GM19468 (cell line): Measurements from ENCODE around the gene PGAM5.

Source experiments
- ATAC-seq: cut with Tn5 transposase; IDR thresholded peaks from one replicate; pipeline ENCODE4 v1.9.1; 2021; ENCODE audit warnings: mild to moderate bottlenecking, moderate library complexity, moderate number of reproducible peaks; ENCODE audit not compliant: unreplicated experiment; ENCODE audit errors: extremely low read depth

The PGAM5 gene

DNA sequence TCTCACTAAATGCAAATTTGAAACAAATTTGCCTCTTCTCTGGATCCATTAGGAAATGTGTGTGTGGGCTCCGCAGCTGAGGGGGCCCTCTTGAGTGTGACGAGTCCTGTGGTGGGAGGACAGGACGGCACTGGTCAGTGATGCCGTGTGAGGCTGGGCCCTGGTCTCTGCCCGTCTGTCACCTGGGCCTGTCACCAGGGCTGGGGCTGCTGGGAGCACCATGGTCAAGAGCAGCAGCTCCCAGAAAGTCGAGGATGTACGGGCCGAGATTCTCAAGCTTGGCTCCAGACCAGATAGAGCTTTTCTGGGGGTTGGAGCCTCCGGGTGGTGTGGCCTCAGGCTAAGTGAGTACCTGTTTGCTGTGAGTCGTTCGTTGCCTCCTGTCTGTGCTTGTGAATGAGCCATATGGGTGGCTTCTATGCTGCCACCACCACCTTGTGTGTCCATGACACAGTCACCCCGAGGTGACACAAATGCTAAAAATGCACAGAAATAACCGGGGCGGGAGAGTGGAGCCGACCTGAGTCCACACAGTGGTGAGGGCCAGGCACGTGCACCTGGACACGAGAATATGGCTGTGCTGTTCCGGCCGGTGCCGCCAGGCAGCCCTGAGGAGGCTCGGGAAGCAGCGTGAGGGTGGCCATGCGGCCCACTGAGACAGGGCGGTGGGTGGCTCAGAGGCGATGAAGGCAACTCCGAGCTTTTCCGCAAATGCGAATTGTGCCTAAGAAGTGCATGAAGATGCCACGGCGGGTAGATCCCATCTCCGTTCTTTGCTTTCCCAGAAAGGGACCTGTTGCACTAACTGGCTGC is 8.7 kb downstream of the PGAM5 start:
- ATAC-seq = no peak

DNA sequence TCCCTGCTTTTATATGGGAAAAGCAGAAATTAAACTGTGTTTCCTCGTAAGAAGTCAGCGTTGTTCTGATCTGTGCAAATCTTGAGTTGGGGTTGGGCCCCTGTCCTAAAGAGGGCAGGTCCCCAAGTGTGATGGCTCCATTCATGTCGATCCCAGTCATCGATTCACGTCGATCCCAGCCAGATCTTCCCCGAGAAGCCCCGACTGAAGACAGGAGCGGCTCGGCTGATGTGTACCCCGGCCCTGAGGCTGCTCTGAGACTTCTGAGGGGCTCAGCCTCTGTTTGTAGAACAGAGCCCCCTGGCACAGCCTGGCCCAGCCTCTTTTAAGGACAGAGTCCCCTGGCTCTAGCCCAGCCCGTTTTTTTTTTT is 9.3 kb downstream of the PGAM5 start:
- ATAC-seq = no peak

GRCh38 chr12:132720606-132721345 is 10.1 kb downstream of the PGAM5 start:
- ATAC-seq = no peak

GRCh38 chr12:132723015-132723763 is 12.5 kb downstream of the PGAM5 start:
- no peak for ATAC-seq

DNA sequence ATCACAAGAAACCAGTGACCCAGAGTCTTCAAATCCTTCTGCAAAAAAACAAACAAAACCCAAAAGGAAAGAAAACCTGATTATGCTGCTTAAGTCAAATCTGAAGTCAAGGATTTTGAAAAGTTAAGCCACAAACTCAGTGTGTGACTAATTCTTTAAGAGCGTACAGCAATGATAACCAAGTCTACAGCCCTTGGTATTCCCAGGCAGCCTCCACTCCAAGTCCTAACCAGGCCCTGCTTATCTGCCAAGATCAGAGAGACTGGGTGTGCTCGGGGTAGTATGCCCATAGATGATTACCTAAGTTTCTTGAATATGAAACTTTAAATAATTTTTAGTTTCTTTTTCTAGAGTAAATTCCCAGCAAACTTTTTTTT is 13.1 kb downstream of the PGAM5 start:
- no peak for ATAC-seq

DNA sequence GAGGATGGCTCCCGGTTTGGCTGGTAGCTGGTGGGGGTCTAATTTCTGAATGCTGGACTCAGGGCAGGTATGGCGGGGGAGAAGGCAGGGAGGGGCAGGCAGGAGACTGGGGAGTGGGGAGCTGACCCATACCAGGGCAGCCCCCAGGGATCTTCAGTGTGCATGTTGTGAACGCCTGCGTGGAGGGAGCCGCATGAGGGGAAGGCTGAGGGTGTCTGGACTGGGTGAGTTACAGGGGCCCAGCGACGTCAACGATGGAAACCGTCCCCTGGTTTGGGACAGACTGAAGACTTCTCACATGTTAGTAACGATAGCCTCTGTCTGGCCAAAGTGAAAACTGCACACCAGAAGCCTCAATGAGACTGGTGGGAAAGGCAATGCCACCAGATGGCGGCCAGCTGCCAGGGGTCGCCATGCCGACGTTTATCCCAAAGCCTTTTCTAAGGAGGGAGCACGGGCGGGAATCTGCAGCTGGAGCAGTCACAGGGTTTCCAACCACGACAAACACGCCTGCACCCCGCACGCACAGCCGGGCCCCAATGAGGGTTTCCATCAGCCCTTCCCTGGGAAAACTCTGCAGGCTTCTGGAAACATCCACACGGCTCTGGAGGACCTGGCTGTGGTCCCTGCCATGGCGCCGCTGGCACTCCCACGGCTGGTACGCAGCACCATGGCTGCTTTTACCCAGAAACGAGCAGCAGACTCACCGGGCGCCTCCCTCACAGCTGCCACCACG is 14.0 kb downstream of the PGAM5 start:
- ATAC-seq = no peak

DNA sequence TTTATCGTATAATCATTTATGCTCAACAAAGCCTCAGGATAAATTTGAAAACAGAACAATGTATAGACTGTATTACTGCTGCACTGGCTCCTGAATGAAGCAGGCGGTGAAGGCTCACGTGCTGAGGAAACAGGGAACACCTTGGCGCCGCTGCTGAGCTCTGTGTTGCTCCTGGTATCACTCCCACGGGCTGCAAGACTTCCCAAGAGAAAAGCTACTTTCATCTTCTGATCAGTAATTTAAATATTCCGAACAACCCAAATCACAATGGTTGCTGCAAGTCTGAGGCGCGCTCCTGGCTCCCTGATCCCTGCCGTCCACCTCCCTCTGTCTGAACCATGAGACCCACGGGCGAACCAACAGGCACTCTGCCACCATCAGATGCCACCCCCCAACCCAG is 15.7 kb downstream of the PGAM5 start:
- no peak for ATAC-seq

DNA sequence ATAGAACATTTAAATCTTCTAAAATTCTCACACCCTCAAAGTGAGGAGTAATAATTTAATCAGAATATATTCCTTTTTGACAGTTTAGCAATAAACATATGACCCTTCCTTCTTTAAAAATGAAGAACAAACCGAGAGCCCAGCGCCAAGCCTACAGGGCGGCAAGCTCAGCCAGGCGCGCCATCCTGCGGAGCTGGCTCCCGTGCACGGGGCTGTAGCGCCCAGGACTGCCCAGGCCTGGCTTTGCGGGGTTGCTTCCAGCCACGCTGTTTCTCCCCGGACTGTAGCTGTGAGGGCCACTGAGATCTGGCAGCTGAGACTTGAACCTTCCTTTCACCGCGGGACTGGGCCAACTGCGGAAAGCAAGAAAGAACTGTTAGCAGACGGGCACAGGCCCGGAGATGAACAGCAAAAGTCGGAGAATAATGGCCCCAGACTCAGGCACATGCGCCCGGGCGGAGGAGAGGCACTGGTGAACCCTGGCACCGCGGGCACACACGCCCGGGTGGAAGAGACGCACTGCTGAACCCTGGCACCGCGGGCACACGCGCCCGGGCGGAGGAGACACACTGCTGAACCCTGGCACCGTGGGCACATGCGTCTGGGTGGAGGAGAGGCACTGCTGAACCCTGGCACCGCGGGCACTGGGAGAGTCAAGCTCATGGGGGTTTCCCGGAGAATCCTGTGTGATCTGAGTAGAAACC is 16.6 kb downstream of the PGAM5 start:
- no peak for ATAC-seq

GRCh38 chr12:132728502-132728901 is 17.9 kb downstream of the PGAM5 start:
- no peak for ATAC-seq

GRCh38 chr12:132729541-132730320 is 19.1 kb downstream of the PGAM5 start:
- no peak for ATAC-seq

DNA sequence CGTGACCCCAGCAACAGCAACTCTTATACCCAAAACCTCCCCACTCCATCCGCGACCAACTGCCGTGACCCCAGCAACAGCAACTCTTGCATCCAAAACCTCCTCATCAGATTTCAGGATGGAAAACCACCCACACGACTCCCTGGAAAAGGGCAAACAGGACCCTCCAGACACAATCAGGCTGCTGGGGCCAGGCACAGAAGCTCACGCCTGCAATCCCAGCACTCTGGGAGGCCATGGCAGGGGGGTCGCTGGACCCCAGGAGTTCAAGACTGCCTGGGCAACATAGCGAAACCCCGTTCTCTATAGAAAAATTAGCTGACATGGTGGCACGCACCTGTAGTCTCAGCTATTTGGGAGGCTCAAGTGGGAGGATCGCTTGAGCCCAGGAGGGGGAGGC is 19.7 kb downstream of the PGAM5 start:
- ATAC-seq = no peak

DNA sequence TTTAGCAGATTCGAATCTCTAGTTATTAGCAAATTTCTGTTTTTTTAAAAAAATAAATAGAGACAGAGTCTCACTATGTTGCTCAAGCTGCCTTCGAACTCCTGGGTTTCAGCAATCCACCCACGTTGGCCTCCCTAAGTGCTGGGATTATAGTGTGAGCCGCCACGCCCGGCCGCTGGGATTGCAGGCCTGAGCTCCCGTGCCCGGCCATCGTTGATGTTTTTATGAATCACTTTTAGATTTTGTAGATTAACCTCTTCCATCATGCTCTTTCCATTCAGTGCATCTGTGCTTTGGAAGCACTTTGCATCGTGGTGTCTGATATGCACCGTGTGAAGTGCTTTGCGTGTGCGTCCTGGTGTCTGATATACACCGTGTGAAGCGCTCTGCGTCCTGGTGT is 20.9 kb downstream of the PGAM5 start:
- ATAC-seq = no peak

- no peak for ATAC-seq
These were observed 23.6 kb downstream of the PGAM5 start for GRCh38 chr12:132734206-132734605.

- ATAC-seq = no peak
These were observed 24.9 kb downstream of the PGAM5 start for GRCh38 chr12:132735496-132735895.

DNA sequence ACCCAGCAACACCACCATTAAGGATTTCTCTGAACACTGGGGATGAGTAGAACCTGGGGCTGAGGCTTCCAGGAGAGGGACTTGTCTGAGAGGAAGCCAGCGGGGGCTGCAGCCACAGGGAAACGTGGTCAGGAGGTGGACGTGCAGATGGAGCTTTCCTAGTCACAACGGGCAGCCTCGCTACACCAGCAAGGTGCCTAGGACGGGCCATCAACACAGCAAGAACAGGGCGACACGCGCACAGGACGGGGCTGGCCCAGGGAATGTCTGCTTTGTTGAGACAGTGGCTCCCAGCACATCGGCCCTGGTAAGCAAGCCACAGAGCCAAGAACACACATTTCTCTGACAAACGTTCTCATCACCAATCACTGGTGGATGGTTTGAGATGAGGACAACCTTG is 25.7 kb downstream of the PGAM5 start:
- no peak for ATAC-seq

- ATAC-seq = no peak
These were observed 26.3 kb downstream of the PGAM5 start for GRCh38 chr12:132736913-132737312.

DNA sequence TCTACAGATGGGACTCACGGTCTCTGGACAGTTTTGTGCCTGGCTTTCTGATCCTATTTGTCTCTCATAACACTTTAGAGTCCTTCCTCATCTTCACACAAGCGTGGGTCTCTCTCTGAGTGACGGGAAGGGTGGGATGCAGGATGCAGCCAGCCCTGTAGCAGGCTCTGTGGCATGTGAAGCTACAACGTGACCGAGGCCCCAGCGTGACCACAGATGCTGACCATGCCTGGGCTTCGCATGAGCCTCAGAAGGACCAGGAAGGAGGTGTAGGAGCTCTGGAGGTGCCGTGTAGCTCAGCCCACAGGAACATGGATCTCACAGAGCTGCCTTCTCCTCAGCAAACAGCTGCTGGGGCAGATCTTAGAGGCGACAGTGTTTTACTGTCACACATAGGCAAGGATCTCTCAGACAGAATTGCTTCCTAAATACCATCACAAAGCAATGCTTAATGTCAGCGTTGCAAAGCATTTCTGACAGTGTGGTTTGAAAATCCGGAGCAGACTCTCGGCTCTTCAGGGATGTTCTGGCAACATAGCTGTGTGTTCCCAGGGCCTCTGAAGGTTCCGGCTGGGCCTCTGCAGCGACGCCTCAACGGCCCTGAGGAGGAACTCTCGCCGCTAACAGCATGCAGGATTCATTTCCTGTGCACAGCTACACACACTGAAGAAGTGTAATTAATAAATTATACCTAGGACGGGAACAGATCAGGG is 29.1 kb downstream of the PGAM5 start:
- no peak for ATAC-seq

GRCh38 chr12:132740313-132740646 is 29.6 kb downstream of the PGAM5 start:
- ATAC-seq = no peak

GRCh38 chr12:132740652-132741051 is 30.0 kb downstream of the PGAM5 start:
- ATAC-seq = no peak
